NOMO-1 treated with dmso at 0.1 percent for 144 hours (cell line): ENCODE measurements around the gene CORO7.
"Not testable (repeated sequence)": the region's sequence is repeated elsewhere in the genome, so short reads cannot be mapped to it uniquely, and the experiment has no call there.

Experiments
- DNase-seq: peaks from one replicate; lab custom pipeline; 2025; ENCODE audit not compliant: unreplicated experiment; lab: John Stamatoyannopoulos, UW

CORO7 gene

GRCh38 chr16:4403133-4403949 is 13.1 kb downstream of the CORO7 start:
- no peak for DNase-seq

GRCh38 chr16:4402439-4403132 is 13.8 kb downstream of the CORO7 start:
- DNase-seq: peak; percentile 9

- no peak for DNase-seq
These were observed 14.9 kb downstream of the CORO7 start for GRCh38 chr16:4401510-4401909.

- DNase-seq: no peak
These were observed 15.3 kb downstream of the CORO7 start for GRCh38 chr16:4401094-4401501.

GRCh38 chr16:4399001-4399730 is 17.2 kb downstream of the CORO7 start:
- peak; percentile 56 for DNase-seq

- DNase-seq: no peak
These were observed 21.2 kb downstream of the CORO7 start for GRCh38 chr16:4395055-4395726.

- not testable (repeated sequence) for DNase-seq
These were observed 22.5 kb downstream of the CORO7 start for GRCh38 chr16:4393850-4394249.

GRCh38 chr16:4393240-4393600 is 23.2 kb downstream of the CORO7 start:
- DNase-seq: no peak

- no peak for DNase-seq
These were observed 23.8 kb downstream of the CORO7 start for GRCh38 chr16:4392382-4393239.

GRCh38 chr16:4391631-4392381 is 24.6 kb downstream of the CORO7 start:
- no peak for DNase-seq

GRCh38 chr16:4390266-4391260 is 25.8 kb downstream of the CORO7 start:
- no peak for DNase-seq

- no peak for DNase-seq
These were observed 27.1 kb downstream of the CORO7 start for GRCh38 chr16:4389051-4389955.

- DNase-seq: no peak
These were observed 27.9 kb downstream of the CORO7 start for GRCh38 chr16:4388271-4389021.

GRCh38 chr16:4387781-4388180 is 28.6 kb downstream of the CORO7 start:
- DNase-seq: no peak

GRCh38 chr16:4386951-4387565 is 29.3 kb downstream of the CORO7 start:
- no peak for DNase-seq

GRCh38 chr16:4386451-4386805 is 30.0 kb downstream of the CORO7 start:
- DNase-seq: no peak
